LNCAP (cell line): ENCODE measurements around the gene FRMD4A.

Source experiments
- CTCF ChIP-seq: fragments of 450-650 bp; IDR thresholded peaks from 2 replicates; pipeline ENCODE4 v1.5.1; 2017; ENCODE audit warnings: mild to moderate bottlenecking

Gene FRMD4A

GRCh38 chr10:13633689-13634088, 697.0 kb downstream of the FRMD4A start:
- no peak for TF ChIP-seq CTCF

- TF ChIP-seq CTCF: no peak
Measured at GRCh38 chr10:13632884-13633440, 697.8 kb downstream of the FRMD4A start.

- no peak for TF ChIP-seq CTCF
Measured at GRCh38 chr10:13632440-13632839, 698.3 kb downstream of the FRMD4A start.

- no peak for TF ChIP-seq CTCF
Measured at GRCh38 chr10:13631594-13631993, 699.1 kb downstream of the FRMD4A start.

GRCh38 chr10:13630231-13630630, 700.5 kb downstream of the FRMD4A start:
- TF ChIP-seq CTCF: no peak

GRCh38 chr10:13629116-13629515, 701.6 kb downstream of the FRMD4A start:
- TF ChIP-seq CTCF: no peak

- TF ChIP-seq CTCF: no peak
Measured at GRCh38 chr10:13628661-13629060, 702.1 kb downstream of the FRMD4A start.
